ENCODE results near the gene SLC18A2.
"Not testable (repeated sequence)": the region's sequence is repeated elsewhere in the genome, so short reads cannot be mapped to it uniquely, and the experiment has no call there.

Gene SLC18A2

DNA sequence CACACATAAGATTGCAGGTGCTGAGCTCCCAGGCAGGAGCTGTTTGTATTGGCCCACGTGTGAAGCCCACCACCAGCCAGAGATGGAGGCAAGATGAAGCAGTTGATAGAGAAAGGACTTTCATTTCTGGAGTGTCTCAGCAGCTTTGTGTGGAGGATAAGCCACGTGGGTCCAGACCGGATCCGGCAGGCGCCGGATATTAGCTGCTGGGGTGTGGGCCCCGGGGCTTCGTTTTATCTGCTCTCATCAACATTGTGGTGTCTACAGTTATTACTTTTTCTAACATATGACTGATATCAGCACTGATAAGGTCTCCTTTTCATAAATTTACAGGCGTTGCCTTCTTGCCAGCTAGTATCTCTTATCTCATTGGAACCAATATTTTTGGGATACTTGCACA, 25.5 kb downstream of the SLC18A2 start:
- DNase-seq = no peak

DNA sequence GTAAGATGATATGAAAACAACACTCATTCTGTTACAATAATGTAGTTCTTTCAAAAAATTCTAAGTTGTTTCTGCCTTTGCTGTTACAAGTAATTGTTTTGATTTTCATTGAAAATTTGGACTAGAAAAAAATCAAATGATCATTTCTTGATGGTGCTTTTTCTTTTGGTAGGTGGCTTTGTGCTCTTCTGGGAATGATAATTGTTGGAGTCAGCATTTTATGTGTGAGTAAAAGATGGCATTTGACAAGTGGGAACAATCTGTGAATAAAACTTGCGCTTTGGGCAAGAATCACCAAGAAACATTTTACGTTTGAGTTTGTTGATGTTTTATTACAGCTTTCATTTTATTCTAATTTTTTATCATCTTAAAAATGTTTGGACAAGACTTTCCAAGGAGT, 25.9 kb downstream of the SLC18A2 start:
- DNase-seq = no peak

DNA sequence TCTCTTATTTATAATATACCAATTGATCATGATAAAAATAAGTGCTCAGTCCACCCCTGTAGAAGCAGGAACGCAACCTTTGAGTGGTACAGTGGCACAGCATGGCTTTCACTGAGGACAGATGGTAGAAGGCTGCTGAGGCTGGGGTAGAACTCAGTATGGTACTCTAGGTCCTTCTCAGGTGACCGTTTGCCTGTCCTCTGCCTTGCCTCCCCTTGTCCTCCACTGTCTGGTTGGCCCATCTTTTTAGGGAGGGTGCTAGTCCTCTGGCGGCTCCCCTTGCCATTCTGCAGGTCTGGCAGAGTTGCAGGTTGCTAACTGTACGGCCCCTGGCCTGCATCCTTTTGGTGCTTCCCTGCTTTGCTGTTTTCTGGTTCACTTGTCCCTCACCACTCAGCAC, 27.3 kb downstream of the SLC18A2 start:
- DNase-seq = no peak

DNA sequence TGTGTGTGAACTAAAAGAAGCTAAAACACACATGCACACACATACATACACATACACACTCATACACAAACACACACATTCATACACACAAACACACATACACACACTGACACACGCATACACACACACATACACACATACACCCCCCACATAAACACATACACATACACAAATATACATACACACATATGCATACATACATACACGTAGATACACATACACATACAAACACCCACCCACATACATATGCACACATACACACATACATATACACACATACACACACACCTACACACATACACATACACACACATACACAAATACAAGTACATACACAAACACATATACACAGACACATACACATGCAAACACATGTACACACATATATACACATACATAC, 28.0 kb downstream of the SLC18A2 start:
- DNase-seq = no peak

DNA sequence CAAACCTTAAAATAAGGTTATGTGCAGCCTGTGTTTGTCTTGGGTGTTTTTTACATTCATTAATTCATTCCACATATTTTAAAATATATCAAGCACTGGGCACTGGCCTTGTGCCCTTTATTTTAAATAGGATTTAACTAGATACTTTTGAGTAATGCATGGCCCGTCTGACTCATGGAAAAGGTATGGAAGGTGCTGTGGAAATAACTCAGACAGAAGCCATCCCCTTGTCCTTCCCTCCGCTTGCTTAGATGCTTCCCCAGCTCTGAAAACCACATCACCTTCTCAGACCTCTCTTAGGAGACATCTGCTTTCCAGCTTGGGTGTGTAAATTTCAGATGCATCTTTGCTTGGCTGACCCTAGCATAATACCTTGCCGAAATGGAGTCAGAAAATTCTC, 30.5 kb downstream of the SLC18A2 start:
- no peak for DNase-seq

DNA sequence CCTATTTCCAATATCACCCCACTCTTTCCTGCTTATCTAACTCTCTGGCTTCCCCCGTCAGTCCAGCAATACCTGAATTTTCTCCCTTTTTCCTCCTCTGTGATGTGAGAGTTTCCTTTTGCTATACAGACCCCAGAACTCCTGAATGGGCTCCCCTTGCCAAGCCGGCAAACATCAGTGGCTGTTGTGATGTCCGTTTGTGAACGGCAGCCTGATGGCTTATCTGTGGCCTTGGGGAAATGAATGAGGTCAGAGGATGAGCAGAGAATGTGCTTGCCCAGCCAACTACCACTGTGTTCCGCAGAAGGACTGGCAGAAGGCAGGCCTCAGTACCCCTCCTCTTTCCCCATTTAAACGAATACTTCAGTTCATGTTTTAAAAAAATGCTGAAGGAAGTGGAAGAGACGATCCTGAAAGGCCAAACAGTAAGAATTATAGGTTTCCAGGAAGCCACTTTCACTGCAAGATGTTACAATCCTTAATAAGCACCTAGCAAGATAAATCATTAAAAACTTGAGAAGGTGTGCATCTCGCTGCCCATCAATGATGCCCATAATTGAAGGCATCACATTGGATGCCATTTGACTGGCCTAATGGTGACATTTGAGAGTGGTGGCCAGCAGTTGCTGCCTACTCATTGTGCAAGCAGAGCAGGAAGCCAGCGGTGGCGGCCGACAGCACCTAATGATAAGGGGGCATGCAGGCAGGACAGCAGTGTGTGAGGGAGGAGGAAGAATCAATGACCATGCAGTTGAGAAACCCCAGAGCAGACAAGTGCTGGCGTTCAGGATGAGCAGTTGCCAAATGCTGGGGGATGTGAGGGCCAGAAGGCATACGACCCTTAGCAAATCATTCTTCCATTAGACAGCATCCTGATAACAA, 31.5 kb downstream of the SLC18A2 start:
- DNase-seq = no peak

DNA sequence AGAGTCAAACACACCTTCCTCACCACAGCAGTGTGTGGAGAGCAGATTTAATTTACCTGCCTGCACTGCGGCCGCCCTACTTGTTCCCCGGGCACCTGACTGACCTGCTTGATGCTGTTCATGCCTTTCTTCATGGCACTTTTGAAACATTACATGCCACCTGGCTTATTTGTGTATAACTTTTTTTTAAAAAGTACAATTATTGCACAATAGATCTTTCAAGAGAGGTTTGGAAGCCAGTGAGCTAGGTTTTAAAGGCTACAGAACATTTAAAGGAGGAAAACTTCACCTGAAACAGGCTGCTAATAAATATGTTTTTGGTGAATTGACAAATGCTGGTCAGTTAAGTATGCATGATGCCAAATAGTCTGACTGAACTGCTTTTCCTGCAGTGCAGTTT, 33.1 kb downstream of the SLC18A2 start:
- DNase-seq = no peak

DNA sequence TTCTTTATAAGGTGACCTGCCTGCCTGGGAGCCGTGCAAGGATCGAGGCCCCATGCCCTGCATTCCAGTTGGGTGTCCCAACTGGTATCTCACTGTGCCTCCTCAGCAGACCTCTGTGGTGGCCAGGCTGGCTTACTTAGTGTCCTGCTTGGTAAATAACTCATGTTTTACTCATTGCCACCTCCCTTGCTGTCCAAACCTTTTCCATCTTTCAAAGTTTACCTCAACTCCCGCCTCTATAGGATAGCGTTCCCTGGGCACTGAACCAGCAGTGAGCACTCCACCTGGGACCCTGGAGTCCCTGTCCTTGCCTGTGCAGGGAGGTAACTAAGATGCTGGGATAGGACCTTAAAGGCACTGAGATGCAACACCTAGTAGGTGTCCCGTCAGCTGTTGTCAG, 33.6 kb downstream of the SLC18A2 start:
- no peak for DNase-seq

DNA sequence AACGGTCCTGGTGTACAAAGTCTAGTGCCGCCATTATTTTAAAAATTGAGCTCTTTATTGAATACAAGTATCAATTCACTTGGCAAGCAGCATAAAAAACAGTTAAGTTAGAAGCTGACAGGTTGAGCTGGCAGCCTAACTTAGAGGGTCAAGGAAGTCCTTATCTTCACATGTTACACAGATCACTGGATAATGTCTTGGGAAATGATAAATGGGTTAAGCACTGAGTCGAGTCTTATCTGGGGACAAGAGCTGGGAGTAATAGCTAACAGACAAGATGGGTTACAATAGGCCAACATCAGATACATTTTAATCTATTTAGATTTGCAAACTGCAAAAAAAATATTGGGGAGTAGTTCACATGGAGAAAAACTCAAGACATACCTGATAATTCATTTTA, 34.2 kb downstream of the SLC18A2 start:
- DNase-seq = no peak

DNA sequence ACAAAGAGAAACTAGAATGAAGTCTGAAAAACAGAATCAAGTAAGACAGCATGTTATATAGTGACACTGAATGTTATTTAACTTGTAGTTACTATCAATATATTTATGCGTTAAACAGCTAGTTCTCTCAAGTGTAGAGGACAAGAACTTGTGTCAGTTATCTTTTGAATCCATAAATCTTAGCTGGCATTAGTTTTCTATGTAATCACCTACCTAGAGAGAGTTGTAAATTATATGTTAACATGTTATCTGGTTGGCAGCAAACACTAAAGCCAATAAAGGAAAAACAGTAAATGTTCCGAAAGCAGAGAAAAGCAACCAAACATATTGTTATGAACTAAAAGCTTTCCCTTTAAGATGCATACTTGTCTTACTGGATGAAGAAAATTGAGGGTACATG, 36.8 kb downstream of the SLC18A2 start:
- no peak for DNase-seq

DNA sequence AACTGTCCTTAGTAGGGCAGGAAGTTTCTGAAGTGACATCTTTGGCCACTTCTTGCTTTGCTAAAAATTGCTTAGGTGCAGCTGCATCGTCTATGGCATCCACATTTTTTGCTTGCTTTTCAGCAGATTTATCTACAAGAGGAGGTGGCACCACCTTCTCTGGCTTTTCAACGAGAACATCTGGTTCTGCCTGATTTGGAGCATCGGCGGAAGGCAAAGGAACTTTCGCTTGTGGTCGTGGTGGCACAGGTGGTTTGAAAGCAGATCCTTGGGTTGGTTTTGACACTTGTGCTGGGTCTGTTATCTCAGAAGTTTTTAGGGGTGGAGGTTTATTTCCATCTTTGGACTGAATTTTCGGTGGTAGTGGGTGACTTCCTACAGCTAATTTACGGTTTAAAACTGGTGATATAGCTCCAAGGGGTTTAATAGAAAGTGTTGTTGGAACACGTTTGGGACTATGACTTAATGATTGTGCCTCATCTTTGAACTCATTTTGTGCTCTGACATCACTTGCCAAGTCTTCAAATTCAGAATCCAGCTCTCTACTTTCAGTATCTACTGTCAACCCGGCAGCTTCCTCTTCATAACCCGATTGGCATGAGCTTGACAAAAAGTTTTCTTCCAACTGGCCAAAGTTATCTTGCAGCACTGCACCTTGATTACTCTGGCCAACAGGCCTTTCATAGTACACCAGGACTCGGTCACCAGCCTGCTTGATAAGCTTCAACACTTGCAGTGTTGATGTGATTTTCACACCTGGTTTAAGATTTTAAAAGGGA, 44.0 kb downstream of the SLC18A2 start:
- no peak for DNase-seq

DNA sequence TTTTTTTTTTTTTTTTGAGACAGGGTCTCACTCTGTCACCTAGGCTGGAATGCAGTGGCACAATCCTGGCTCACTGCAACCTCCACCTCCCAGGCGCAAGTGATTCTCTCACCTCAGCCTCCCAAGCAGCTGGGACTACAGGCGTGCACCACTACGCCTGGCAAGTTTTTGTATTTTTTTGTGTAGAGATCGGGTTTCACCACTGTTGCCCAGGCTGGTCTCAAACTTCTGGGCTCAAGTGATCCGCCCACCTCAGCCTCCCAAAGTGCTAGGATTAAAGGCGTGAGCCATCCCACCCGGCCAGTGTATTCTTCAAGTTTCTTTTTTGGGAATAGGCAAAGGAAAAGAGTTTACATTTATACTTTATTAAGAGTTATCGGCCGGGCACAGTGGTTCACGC, 50.0 kb downstream of the SLC18A2 start:
- not testable (repeated sequence) for DNase-seq

DNA sequence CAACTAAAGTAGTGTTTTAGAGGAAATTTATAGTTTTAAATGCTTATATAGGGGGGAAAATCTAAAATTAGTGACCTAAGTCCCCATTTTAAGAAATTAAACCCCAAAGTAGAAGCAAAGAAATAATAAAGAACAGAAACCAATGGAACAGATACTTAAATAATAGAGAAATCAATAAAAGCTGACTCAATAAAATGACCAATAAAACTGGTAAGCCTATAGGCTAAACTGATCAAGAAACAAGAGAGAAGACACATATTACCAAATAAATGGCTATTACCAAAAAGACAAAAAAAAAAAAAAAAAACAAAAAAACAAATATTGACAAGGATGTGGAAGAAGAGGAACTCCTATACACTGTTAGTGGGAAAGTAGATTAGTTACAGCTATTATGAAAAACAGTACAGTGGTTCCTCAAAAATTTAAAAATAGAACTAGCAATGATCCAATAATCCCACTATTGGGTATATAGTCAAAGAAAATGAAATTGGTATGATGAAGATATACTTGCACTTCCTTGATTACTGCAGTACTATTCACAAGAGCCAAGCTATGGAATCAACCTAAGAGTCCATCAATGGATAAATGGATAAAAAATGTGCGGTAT, 53.2 kb downstream of the SLC18A2 start:
- DNase-seq = no peak

DNA sequence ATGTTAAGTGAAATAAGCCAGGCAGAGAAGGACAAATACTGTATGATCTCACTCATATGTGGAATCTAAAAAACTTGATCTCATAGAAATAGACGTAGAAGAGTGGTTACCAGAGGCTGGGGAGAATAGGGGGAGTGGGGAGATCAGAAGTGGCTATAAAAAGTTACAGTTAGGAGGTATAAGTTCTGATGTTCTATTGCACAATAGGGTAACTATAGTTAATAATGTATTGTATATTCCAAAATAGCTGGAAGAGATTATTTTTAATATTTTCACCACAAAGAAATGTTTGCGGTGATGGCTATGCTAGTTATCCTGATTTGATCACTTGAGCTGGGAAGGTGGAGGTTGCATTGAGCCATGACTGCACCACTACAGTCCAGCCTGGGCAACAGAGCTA, 53.8 kb downstream of the SLC18A2 start:
- DNase-seq = no peak

DNA sequence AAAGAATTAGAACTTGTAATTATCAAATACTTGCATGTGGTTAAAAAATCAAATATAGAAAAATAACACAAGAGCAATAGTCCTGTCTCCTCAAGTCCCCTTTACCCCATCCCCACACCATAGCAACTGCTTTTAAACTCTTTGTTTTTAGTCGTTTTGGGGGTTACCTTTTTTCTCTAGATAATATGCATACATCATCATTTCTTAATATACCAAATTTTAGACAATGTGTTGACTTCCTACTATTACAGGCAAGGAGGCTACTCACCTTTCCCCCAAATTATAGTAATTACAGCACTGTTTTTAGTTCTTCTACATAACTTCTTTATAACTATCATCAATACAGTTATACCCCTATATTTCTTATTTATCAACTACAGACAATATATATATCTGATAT, 57.3 kb downstream of the SLC18A2 start:
- DNase-seq = no peak

DNA sequence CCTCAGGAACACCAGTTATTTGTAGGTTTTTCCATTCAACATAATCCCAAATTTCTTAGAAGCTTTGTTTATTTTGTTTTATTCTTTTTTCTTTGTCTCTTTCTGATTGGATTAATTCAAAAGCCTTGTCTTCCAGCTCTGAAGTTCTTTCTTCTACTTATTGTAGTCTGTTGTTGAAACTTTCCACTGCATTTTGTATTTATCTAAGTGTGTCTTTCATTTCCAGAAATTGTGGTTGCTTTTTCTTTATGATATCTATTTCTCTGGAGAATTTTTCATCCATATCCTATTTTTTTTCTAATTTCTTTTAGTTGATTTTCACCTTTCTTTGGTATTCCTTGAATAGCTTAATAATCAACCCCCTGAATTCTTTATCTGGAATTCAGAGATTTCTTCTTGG, 58.5 kb downstream of the SLC18A2 start:
- no peak for DNase-seq

DNA sequence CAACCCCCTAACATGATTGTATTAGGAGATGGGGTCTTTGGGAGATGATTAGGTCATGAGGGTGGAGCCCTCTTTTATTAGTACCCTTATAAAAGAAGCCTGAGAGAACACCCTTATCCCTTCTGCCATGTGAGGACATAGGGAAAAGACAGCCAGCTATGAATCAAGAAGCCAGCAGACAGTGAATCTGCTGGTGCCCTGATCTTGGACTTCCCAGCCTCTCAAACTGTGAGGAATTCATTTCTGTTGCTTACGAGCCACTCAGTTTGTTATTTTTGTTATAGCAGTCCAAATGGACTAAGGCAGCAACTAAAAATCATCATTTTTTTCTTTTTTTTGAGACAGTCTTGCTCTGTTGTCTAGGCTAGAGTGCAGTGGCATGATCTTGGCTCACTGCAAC, 59.8 kb downstream of the SLC18A2 start:
- DNase-seq = no peak

DNA sequence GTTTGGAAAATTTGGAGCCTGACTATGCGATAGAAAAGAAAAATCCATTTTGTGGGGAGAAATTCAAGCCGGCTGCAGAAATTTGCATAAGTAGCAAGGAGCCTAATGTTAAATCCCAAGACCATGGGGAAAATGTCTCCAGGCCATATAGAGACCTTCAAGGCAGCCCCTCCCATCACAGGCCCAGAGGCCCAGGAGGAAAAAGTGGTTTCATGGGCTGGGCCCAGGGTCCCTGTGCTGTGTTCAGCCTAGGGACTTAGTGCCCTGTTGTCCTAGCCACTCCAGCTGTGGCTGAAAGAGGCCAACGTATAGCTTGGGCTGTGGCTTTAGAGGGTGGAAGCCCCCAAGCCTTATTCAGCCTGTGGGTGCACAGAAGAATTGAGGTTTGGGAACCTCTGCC, 62.5 kb downstream of the SLC18A2 start:
- DNase-seq = not testable (repeated sequence)

DNA sequence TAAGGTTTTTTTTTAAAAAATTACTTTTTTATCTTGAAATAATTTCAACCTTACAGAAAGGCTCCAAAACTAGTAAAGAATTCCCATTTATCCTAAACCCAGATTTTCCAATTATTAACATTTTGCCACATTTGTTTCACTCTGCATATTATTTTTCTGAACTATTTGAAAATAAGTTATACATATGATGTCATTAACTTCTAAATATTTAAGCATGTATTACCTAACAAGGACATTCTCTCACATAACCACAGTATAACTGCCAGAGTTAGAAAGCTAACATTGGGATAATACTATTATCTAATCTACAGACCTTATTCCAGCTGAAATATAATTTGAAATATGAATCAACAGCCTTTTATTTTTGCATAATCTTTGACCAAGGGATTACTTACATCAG, 65.8 kb downstream of the SLC18A2 start:
- DNase-seq = no peak

DNA sequence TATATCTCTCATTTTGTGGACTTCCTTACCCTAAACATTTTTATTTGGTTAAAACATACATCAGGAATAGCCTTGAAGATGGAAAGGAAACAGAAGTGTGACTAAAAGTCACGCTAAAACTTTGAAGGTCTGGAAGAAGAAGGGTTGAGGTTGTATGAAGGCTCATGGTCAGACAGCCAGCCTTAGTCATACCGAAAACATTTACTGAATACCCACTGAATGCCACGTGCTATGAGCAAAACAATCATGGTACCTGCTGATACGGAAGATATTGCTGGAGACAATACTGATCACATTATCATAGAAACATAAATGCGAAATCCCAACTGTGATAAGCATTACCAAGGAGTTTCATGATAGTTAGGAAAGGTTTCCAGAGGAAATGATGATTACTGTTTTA, 70.3 kb downstream of the SLC18A2 start:
- DNase-seq = no peak

DNA sequence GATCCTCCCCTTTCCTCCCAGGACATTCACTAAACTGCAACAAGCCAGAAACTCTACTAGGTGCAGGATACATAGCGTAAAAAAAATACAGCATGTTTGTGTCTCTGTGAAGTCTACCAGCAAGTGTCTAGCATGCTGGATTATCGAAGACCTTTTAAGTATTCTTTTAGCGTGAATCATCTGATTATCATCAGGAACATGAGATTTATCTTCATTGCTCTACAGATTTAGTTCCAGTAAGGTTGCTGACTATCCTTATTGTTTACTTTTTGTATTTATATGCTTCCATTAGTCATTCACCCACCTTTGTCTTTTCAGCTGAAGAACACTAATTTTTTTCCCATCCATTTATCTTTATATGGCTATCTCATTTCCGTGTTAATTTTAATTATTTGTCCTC, 71.5 kb downstream of the SLC18A2 start:
- no peak for DNase-seq

DNA sequence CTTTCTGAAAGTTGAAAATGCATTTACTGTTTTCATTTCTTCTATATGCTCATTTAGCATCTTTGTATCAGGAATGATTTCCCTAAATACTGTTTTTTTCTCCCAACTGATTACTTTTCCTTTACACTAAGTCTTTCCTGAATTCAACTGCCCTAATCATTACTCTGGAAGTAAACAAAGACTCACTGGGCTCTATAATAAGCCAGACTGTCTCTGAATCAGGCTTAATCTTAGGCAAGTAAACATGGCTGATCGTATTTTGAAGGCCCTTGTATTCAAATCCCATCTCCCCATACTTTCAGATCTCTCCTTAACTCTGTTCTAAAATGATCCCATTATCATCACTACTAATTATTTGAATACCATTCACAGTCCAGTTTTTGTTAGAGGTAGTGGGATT, 72.7 kb downstream of the SLC18A2 start:
- DNase-seq = no peak

DNA sequence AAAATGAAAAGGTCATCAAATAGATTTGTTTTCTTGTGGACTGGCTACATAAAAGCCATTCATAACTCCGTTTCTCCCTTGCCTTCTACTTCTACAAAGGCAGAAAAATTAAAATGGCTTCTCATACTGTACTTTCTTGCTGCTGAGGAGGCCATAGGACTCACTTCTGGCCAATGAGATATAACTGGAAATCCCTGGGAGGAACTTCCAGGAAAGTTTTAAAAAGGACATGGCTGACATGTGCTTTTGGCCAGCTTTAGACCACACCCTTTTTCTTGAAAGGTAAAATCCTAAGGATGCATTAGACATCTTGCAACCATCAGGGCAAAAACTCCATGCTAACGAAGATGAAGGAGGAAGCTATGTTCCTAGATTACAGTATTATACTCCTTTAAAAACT, 75.8 kb downstream of the SLC18A2 start:
- no peak for DNase-seq

DNA sequence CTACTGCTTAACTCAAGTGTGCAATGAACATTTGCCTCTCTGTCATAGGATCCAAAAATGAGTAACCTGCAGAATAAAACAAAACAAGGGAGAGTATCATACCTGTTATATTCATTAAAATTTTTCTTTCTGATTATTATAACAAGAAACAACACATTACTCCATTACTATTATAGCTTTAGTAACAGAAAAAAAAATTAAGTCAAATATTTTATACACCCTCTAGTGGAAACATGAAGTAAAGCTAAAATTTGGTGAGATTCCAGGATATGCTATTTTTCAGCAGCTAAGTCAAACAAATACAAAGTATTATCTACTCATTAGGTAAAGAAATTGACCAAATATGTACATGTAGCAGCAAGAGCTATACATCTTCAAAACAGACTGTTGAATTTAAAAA, 78.0 kb downstream of the SLC18A2 start:
- DNase-seq = no peak
